EH (cell line): Measurements from ENCODE around the gene AK3.
"Not testable (repeated sequence)": the region's sequence is repeated elsewhere in the genome, so short reads cannot be mapped to it uniquely, and the experiment has no call there.

Source experiments
- DNase-seq: peaks from one replicate; pipeline ENCODE4 v3.0.0-alpha.2; 2015; ENCODE audit warnings: low read depth

Gene AK3

DNA sequence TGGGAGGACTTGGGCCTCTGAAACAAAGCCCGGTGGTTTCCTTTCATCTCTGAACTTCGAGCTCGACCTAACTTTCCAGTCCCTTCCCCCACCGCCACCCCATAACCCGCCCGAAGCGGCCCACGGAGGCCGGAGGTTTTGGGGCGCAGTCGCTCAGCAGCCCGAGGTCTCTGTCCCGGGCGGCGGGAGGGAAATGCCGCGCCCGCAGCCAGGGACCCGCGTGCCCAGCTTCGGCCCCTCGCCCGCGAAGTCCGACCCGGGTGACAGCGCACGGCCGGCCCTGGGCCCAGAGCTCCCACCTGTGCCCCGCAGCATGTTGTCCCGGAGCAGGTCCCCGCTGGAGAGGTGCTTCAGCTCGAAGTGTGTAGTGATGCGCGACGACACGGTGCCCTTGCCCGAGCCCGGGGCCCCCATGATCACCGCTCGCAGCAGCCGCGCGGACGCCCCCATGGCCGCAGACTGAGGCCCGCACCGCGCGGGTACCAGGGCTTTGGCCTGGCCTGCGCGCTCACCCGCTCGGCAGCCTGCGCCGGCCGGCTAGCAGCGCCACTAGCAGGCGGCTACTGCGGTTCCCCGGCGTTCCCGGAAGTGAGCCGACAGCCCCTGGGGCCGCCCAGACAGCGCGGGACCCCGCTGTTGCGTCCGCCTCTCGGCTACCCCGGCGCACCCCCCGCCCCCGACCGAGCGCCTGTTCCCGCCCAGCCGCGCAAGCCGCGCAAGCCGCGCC lies at the start of gene AK3:
Gene AK3 (minus strand): TSS at position 565 of the 727 bp plus-strand sequence. CDS start 115 bp downstream, at position 450.
- DNase-seq, result peak; percentile 89

DNA sequence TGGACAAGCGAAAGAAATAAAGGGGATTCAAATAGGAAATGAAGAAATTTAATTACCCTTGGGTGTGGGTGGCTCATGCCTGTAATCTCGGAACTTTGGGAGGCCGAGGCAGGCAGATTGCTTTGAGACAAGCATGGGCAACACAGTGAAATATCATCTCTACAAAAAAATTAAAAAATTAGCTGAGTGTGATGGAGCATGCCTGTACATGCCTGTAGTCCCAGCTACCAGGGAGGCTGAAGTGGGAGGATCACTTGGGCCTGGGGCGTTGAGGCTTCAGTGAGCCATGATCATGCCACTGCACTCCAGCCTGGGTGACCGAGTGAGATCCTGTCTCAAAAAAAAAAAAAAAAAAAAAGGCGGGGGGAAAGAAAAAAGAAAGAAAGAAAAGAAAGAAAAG lies 47.7 kb upstream of the AK3 start:
- no peak for DNase-seq

DNA sequence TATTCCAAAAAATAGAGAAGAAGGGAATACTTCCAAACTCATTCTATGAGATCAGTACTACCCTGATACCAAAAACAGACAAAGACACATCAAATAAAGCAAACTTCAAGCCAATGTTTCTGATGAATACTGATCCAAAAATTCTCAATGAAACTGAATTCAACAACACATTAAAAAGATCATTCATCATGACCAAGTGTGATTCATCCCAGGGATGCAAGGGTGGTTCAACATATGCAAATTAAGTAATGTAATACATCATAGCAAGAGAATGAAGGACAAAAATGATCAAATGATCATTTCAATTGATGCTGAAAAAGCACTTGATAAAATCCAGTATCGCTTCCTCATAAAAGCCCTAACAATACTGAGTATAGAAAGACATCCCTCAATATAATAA lies 46.9 kb upstream of the AK3 start:
- no peak for DNase-seq

DNA sequence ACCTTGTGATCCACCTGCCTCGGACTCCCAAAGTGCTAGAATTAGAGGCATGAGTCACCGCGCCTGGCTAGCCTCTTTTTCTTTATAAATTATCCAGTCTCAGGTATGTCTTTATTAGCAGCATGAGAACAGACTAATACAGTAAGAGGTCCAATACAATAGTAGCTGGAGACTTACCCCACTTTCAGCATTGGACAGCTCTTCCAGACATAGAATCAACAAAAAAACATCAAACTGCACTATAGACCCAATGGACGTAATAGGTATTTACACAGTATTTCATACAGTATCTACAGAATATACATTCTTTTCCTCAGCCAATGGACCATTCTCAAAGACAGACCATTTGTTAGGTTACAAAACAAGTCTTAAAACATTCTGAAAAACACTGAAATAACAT lies 45.6 kb upstream of the AK3 start:
- DNase-seq, result no peak

DNA sequence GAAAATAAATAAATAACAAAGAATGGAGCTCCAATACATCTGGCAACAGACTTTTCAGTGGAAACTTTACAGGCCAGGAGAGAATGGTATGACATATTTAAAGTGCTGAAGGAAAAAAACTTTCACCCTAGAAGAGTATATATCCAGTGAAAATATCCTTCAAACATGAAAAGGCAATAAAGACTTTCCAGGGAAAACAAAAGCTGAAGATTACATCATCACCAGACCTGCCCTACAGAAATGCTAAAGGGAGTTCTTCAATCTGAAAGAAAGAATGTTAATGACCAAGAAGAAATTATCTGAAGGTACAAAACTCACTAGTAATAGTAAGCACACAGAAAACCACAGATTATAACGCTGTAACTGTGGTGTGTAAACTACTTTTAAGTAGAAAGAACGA lies 43.4 kb upstream of the AK3 start:
- no peak for DNase-seq

DNA sequence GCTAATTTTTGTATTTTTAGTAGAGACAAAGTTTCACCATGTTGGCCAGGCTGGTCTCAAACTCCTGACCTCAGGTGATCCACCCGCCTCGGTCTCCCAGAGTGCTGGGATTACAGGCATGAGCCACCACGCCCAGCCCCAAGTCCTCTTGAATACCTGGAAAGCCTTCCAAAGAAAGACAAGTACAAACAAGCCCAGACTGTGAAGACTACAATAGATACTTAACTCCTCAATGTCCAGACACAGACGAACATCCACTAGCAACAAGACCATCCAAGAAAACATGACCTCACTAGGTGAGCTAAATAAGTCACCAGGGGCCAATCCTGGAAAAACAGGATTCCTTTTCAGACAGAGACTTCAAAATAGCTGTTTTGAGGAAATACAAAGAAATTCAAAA lies 42.2 kb upstream of the AK3 start:
- DNase-seq, result not testable (repeated sequence)

DNA sequence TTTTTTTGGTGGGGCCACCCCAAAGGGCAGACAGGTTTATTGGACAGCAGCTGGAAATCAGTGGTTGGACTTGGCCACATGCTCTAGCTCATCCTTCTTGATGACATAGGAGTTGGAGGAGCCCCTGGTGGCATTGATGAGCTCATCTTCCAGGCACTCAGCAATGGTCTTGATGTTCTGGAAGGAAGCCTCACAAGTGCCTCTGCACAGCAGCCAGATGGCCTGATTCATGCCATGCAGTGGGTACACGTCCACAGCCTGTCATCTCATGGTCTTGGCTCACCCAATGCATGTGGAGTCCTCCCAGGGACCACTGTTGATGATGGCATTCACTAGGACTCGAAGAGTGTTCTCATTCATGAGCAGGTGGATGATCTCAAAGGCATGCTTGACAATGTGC lies 40.4 kb upstream of the AK3 start:
- peak; percentile 29 for DNase-seq

DNA sequence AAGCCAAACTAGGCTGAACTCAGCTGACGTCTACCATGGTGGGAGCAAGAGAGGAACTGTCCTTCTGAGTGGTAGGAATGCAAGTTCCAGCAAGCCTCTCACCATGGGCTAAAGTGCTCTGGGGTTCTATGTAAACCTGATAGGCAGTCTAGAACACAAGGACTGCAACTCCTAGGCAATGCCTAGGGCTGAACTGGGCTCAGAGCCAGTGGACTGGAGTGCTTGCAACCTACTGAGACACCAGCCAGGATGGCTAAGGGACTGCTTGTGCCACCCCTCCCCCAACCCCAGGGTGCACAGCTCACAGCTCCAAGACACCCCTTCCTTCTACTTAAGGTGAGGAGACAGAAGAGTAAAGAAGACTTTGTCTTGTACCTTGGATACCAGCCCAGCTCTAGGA lies 39.6 kb upstream of the AK3 start:
- no peak for DNase-seq

DNA sequence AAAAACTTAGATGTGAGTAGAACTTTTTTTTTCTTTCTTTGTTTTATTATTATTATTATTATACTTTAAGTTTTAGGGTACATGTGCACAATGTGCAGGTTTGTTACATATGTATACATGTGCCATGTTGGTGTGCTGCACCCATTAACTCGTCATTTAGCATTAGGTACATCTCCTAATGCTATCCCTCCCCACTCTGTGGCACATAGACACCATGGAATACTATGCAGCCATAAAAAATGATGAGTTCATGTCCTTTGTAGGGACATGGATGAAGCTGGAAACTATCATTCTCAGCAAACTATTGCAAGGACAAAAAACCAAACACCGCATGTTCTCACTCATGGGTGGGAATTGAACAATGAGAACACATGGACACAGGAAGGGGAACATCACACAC lies 34.0 kb upstream of the AK3 start:
- not testable (repeated sequence) for DNase-seq

DNA sequence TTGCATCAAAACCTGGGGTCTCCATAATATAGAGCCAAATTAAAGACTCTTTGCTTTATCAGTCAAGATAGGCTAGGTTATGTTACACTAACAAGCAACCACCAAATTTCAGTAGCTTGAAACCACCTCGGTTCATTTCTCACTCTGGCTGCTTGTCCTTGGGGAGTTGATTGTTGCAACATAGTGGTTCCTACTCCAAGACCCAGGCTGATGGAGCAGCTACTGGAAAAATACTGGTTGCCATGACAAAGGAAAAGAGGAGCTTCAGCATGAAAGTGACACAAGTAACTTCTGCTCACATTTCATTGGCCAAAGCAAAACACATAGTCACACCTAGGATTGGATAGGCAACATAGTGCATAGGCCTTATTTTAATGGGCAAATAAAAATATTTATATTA lies 33.2 kb upstream of the AK3 start:
- peak; percentile 12 for DNase-seq

DNA sequence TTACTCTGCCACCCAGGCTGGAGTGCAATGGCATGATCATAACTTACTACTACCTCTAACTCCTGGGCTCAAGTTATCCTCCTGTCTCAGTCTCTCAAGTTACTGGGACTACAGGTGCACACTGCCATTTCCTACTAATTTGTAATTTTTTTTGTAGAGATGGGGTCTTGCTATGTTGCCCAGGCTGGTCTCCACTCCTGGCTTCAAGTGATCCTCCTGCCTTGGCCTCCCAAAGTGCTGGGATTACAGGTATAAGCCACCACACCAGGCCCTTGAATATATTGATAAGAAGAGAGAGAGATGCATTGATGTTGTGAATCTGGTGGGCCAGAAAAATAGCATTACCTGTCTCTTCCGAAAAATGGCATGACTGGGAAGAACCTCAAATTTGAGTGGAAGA lies 30.8 kb upstream of the AK3 start:
- no peak for DNase-seq

DNA sequence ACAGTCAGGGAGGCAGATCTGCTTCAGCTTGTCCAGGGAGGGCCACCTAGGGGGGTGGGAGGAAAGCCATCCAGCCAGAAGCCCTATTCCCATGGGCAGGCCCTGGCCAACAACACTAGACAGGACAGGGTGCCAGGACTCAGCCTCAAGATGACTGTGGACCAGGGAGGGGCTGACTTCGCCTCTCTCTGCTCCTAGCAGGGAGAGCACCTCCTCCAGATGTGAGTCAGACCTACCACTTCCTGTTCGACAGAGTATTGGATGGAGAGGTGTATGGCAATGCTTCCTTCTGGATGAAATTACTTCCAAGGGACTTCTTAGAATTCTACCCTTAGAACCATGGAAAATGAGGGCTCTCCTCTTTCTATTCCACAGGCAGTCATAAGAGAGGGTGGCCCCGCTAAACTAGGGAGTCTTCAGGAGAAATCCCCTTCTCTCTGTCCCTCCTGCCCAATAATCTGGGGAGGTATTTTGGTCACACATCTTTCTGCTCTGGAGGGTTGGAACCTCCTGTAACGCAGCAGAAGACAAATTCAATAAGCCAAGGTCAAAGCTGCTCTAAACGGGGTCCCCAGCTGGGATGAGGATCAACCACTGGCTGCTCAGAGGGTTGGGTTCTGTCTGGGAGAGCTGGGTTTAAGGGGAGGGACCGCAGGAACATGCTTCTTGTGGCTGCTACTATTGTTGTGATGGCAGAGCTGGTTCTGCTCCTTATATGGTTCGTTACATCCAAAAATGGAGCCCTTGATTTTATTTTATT lies 28.5 kb upstream of the AK3 start:
- DNase-seq, result peak; percentile 39

DNA sequence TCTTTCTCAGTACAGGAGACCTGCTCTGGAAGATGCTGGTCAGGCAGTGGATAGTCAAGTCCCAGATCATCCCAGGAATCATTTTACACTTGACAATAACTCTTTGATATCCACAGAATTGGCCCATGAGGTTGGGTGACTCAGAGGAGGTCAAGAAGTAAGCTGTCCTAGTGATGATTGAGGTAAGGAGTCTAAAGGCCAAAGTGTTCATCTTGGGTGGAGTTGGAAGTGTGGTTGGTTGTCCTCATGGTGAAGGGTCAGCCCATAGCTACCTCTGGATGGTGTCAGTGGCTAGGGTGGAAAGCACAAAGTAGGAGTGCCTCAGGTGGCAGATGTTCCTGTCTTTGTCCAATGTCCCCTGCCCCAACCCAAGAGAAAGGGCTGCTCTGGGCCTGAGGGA lies 27.7 kb upstream of the AK3 start:
- DNase-seq, result no peak

DNA sequence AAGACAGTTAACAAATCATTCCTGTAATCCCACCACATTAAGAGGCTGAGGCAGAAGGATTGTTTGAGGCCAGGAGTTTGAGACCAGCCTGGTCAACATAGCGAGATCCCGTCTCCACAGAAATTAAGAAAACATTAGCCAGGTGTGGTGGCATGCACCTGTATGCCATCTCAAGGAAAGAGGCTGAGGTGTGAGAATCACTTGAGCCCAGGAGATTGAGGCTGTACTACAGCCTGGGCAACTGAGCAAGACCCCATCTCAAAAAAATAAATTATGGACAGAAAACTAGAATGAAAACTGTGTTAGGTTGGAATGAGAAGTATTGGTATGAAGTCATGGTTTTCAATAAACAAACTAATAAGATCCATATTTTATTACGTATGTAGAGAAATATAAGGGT lies 23.0 kb upstream of the AK3 start:
- no peak for DNase-seq

DNA sequence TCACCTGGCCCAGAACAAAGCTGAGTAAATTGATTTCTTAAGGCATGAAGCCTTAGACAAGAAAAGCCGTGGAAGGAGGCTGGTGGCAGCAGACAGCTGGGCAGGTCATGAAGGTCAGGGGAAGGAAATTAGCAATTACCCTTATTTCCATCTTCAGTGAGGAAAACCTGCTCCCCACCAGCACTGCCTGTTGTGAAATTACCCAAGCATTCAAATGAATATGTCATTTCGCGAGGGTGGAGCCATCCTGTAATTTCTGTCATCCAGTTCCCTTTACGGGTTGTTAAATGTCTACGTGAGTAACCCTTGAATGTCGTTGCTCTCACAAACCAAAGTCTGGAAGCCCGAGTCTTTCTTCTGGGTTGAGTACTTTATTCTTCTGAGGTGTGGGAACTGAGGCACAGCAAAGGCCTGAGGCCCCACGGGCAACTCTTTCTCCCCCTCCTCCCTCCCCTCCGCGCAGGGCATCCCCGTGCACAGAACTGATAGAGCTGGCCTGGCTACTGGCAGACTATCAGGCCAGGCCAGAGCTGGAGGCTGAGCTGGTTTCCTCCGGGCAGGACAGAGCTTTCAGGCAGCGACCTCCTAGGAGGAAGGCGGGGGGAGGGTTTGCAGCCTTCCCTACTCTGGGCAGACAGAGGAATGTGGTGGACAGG lies 22.0 kb upstream of the AK3 start:
- no peak for DNase-seq

DNA sequence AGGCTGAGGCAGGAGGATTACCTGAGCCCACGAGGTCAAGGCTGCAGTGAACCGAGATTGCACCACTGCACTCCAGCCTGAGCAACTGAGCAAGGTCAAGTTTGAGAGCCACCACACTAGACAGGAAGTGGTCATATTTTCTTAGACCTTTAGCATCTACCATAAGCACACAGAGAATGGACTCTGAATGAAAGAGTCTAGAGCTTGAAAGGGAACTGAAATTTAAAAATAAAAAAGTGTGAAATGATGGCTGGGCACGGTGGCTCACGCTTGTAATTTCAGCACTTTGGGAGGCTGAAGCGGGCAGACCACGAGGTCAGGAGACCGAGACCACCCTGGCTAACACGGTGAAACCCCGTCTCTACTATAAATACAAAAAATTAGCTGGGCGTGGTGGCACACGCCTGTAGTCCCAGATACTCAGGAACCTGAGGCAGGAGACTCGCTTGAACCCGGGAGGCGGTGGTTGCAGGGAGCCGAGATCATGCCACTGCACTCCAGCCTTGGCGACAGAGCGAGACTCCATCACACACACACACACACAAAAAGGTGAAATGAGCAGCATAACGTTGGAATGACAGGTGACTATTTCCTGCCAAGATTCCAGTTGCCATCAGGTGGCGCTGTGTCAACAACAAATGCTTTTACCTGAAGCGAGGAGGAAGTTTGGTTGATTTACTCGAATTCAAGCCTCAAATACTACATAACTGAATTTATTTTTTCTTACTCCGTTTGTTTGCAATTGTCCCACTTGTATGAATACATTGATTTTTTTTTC lies 21.3 kb upstream of the AK3 start:
- DNase-seq, result peak; percentile 63

DNA sequence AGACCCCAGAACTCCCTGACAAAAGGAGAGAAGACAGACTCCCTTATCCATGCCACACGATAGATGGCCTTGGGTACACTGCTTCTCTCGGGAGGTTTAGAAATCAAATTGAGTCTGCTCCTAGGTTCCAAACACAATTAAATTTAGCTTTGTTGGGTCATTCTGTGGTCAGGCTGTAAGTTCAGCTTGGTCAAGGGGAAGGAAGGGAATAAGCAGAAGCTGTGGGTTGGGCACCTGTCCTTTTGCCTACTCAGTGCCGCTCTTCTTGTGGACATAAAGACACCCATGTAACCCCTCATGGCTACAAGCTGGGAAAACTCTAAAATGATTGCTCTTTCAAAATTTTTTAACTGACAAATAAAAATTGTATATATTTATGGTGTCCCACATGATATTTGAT lies 19.1 kb upstream of the AK3 start:
- DNase-seq, result no peak

DNA sequence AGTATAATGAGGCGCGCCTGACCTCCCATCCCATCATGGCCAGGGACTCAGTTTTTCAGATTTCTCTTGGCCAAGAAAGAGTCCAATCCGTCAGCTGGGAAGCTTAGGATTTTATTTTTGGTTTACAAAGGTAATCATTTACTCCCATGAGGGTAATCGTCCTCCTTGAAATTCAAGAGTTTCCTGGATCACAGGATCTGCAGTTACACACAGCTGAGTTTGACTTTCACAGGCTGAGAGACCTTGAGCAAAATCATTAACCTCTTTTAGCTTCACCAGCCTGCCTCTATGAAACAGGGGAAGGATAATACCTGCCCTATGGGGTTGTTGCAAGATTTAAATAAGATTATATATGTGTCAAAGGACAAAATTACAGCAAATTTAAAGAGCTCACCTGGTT lies 15.4 kb upstream of the AK3 start:
- DNase-seq, result no peak

DNA sequence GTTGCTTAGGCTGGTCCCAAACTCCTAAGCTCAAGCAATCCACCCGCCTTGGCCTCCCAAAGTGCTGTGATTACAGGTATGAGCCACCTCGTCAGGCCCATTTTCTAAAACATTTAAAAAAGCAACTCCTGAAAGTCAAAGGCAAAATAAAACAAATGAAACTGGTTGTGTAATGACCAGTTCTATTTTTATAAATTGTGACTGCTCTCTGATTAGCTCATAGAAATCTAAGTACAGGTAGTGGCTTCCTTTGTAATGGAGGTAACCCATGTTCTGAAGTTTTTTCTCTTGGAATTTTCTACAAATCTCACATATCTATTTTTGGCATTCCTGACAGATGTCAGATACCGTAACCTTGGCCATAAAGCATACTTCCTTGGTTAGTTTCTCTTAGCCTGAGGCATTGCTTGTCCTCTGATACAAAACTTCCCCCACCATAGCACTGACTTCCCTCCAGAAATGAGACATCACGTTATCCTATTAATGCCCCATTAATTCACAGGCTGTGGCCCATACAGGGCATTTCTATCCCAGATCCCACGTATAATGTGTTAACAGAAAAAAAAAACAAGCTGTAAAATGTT lies 14.1 kb upstream of the AK3 start:
- peak; percentile 71 for DNase-seq

DNA sequence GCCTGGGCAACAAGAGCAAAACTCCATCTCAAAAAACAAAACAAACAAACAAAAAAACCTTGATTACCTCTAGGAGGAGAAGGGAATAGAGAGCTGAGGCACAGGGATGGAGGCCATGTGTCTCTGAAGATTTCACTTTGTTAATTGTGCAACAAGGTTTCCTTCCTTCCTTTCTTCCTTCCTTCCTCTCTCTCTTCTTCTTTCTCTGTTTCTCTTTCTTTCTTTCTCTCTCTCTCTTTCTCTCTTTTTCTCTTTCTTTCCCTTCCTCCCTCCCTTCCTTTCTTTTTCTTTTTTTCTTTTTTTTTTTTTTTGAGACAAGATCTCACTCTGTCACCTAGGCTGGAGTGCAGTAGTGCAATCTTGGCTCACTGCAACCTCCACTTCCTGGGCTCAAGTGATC lies 13.5 kb upstream of the AK3 start:
- not testable (repeated sequence) for DNase-seq

DNA sequence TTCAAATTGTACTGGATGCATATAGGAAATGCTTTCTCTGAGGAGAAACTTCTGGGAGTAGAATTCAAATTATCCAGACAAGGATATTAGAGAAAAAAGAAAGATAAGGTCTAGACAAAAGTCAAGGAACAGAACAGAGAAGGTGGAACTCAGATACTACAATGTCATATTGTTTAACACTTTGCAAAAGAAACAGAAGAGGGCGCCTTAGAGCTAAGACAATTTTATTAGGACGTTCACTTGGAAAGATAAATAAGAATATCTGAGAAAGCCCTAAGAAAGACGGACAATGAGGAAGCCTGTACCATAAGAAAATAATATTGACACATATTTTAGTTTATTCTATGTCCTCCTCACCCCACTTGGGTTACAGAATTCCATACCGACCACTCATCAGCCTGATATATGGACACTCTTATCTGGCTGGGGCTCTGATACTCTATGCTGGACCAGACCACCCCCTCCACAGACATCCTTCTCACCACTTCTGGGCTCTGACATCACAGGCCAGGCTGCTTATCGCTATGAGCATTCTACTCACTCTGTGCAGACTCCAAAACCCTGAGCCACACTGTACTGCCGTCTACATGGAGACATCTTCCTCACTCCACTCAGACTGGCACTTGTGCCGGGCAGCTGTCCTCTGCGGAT lies 9.1 kb upstream of the AK3 start:
- peak; percentile 60 for DNase-seq

DNA sequence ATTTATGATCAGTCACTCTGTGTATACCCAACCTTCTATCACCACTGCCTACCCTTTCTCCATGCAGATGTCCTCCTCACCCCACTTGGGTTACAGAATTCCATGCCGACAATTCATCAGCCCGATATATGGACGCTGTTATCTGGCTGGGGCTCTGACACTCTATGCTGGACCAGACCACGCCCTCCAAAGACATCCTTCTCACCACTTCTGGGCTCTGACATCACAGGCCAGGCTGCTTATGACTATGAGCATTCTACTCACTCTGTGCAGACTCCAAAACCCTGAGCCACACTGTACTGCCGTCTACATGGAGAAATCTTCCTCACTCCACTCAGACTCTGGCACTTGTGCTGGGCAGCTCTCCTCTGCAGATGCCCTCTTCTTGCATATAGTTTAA lies 7.6 kb upstream of the AK3 start:
- no peak for DNase-seq
